K562 (cell line): ENCODE measurements around the gene CROCC2. TPM values are rescaled to one million over a fixed set of nuclear protein-coding genes. Genes with fewer than 3 reads are reported as not detected.

Experiments
- ATAC-seq: fragments of 200-7000 bp; cut with Tn5 transposase; 3 replicates; pipeline ENCODE4 v1.9.1; 2020; ENCODE audit warnings: moderate library complexity
- BruUV-seq: library from RNA; stranded (reverse); fragments of 400-500 nt; replicated peaks from 2 replicates; lab custom pipeline; 2021; lab: Mats Ljungman, UMichigan
- CTCF ChIA-PET: fragments of 300-600 bp; formaldehyde crosslinking; extraction: SDS; loops from one replicate; lab custom pipeline; 2021; ENCODE audit warnings: low intra/inter-chr PET ratio; lab: Yijun Ruan, JAX
- POLR2A ChIA-PET: fragments of 300-600, 350-650 bp; sonication (Branson Sonifier 250); formaldehyde crosslinking; extraction: SDS; loops from one replicate; lab custom pipeline; 2021; ENCODE audit warnings: antibody characterized with exemption, inconsistent platforms; lab: Yijun Ruan, JAX
- DNase-seq, 4 experiments: peaks; one replicate each; pipeline versions ENCODE4 v3.0.0 to v3.0.0-alpha.2; 2011 to 2018; ENCODE audit warnings: low spot score in 3 of 4, mixed read lengths in 3 of 4; ENCODE audit errors: extremely low read depth in 1 of 4
- FAIRE-seq: peaks from 2 replicates; lab custom pipeline; 2011; peaks lifted over from hg19 to GRCh38; lab: Jason Lieb, UNC
- H2AFZ ChIP-seq: 2 replicates; pipeline ENCODE4 v1.6.0; 2011; ENCODE audit warnings: low read depth, low read length, control low read depth, inconsistent platforms
- H3K27ac ChIP-seq: fragments of 200-600 bp; 3 replicates; pipeline ENCODE4 v1.8.0; 2011; ENCODE audit warnings: low read depth, mild to moderate bottlenecking, control low read depth, inconsistent platforms, low read length, moderate library complexity, mixed read lengths; ENCODE audit errors: extremely low read depth
- H3K27me3 ChIP-seq, 2 experiments: fragments of 300-600 bp in 1 of 2; 2 replicates in 1 of 2; 3 replicates in 1 of 2; pipeline versions ENCODE4 v1.6.0 to v1.8.0; 2011; ENCODE audit warnings: inconsistent platforms in 2 of 2, low read length in 2 of 2, mild to moderate bottlenecking in 1 of 2, mixed read lengths in 1 of 2, moderate library complexity in 1 of 2; ENCODE audit not compliant: control insufficient read depth in 2 of 2, insufficient read depth in 2 of 2
- H3K36me3 ChIP-seq: fragments of 300-600 bp; 3 replicates; pipeline ENCODE4 v1.8.0; 2011; ENCODE audit warnings: mild to moderate bottlenecking, low read length, inconsistent platforms; ENCODE audit not compliant: control insufficient read depth, insufficient read depth
- H3K4me1 ChIP-seq, 2 experiments: fragments of 200-600 bp in 1 of 2; replicated peaks in 1 of 2; 2 replicates in 1 of 2; 3 replicates in 1 of 2; pipeline versions ENCODE4 v1.5.1 to v1.8.0; 2011; ENCODE audit warnings: inconsistent platforms in 2 of 2, low read length in 2 of 2, mild to moderate bottlenecking in 1 of 2, mixed read lengths in 1 of 2, moderate library complexity in 1 of 2; ENCODE audit not compliant: control insufficient read depth in 2 of 2, insufficient read depth in 2 of 2
- H3K4me2 ChIP-seq: 2 replicates; pipeline ENCODE4 v1.6.1; 2011; ENCODE audit warnings: low read length, control low read depth, inconsistent platforms, mixed read lengths; ENCODE audit not compliant: insufficient read depth
- H3K4me3 ChIP-seq: fragments of 200-600 bp; sonication (generic), shearing (Covaris generic); 2 replicates; pipeline ENCODE4 v1.5.1; 2016; ENCODE audit warnings: control low read depth, inconsistent platforms
- H3K79me2 ChIP-seq: fragments of 200-600 bp; 3 replicates; pipeline ENCODE4 v1.8.0; 2011; ENCODE audit warnings: low read length, inconsistent platforms; ENCODE audit not compliant: control insufficient read depth, insufficient read depth
- H3K9ac ChIP-seq, 2 experiments: 2 replicates each; pipeline versions ENCODE4 v1.6.0 to v1.6.1; 2011; ENCODE audit warnings: low read depth in 2 of 2, low read length in 2 of 2, control low read depth in 1 of 2, inconsistent platforms in 1 of 2, mild to moderate bottlenecking in 1 of 2, mixed read lengths in 1 of 2; ENCODE audit not compliant: insufficient read depth in 1 of 2
- H3K9me1 ChIP-seq: one replicate; pipeline ENCODE4 v1.6.0; 2011; ENCODE audit warnings: inconsistent platforms, mild to moderate bottlenecking, low read length, moderate library complexity; ENCODE audit not compliant: control insufficient read depth, insufficient read depth
- H3K9me3 ChIP-seq: replicated peaks from 2 replicates; pipeline ENCODE4 v1.5.1; 2011; ENCODE audit warnings: low read depth, low read length, inconsistent platforms; ENCODE audit not compliant: control insufficient read depth, insufficient read depth
- H4K20me1 ChIP-seq: replicated peaks from 2 replicates; pipeline ENCODE4 v1.6.1; 2011; ENCODE audit warnings: low read length, inconsistent platforms, mixed read lengths; ENCODE audit not compliant: control insufficient read depth, insufficient read depth
- COPS2 ChIP-seq: fragments of 450-650 bp; conservative IDR thresholded peaks from 2 replicates; pipeline ENCODE4 v1.6.1; 2016; ENCODE audit warnings: mild to moderate bottlenecking, moderate library complexity
- CREB5 ChIP-seq: fragments of 250-450 bp; sonication (Bioruptor Pico); IDR thresholded peaks from 2 replicates; pipeline ENCODE4 v1.5.0; 2020; ENCODE audit warnings: mild to moderate bottlenecking
- TAF7 ChIP-seq: fragments of 450-650 bp; IDR thresholded peaks from 2 replicates; pipeline ENCODE4 v1.6.1; 2016; ENCODE audit warnings: missing genetic modification characterization, missing compliant biosample characterization
- XRCC4 ChIP-seq: IDR thresholded peaks from one replicate; pipeline ENCODE4 v1.6.1; 2011; ENCODE audit not compliant: insufficient read depth, insufficient read length; ENCODE audit errors: extremely low read depth
- ZNF12 ChIP-seq: sonication (generic); formaldehyde crosslinking; IDR thresholded peaks from 2 replicates; pipeline ENCODE4 v1.4.0; 2020; ENCODE audit warnings: mild to moderate bottlenecking, missing genetic modification reagents
- ZNF449 ChIP-seq: fragments of 250-450 bp; sonication (Bioruptor Pico); IDR thresholded peaks from 2 replicates; pipeline ENCODE4 v1.8.0; 2022; ENCODE audit warnings: moderate library complexity, mild to moderate bottlenecking, inconsistent platforms
- WGBS: fragments of 100-300 bp; shearing (Covaris generic); methylation state at CpG from one replicate; pipeline ENCODE4 v1.1.6; 2016; ENCODE audit warnings: low coverage, mixed read lengths; ENCODE audit not compliant: insufficient coverage; ENCODE audit errors: missing lambda C conversion rate; 5-methylcytosine and 5-hydroxymethylcytosine counted together
- in situ Hi-C: fragments of 300-500 bp; cut with MboI; formaldehyde crosslinking; loops from 4 replicates; pipeline ENCODE4 v1.15.0; 2018; ENCODE audit warnings: inconsistent platforms, mixed read lengths
- intact Hi-C: fragments of 100-400 bp; cut with micrococcal nuclease; formaldehyde crosslinking; loops from 2 replicates; pipeline ENCODE4 v1.14.2; 2022
- polyA plus RNA-seq, 8 experiments: library from polyadenylated mRNA; depleted of rRNA in 4 of 8; stranded (reverse) in 5 of 8; unstranded in 3 of 8; fragments of >200 nt; fragmentation: Nextera tagmentation in 2 of 8; fragmentation: Illumina TruSeq in 1 of 8; extraction: Ambion mirVana in 2 of 8; extraction: Trizol in 1 of 8; gene quantifications; 2 replicates each; pipeline versions ENCODE4 v1.2.1 to v1.2.3, GENCODE V29; 2011 to 2014; ENCODE audit warnings: inconsistent platforms in 1 of 8, missing spikeins in 1 of 8
- total RNA-seq, 7 experiments: library from RNA; depleted of rRNA in 6 of 7; stranded (reverse); fragments of >200 nt in 6 of 7; fragmentation: Illumina TruSeq in 2 of 7; extraction: Trizol in 2 of 7; gene quantifications; 2 replicates each; pipeline versions ENCODE4 v1.2.1 to v1.2.3, GENCODE V29; 2011 to 2021; ENCODE audit warnings: low replicate concordance in 1 of 7

CROCC2 gene
- total and polyA plus RNA-seq, 9 of the 15 experiments (the other 6 are each of a cell fraction or from before 2014, with no cell fraction given), result not detected

- H4K20me1 ChIP-seq, result no peaks in the 10 kb centered on the region
- H3K9me3 ChIP-seq, result no peaks in the 10 kb centered on the region
- POLR2A ChIA-PET, result no interaction called here
- H2AFZ ChIP-seq, result no peak overlapping the region
- no peak overlapping the region for H3K4me2 ChIP-seq
- no peaks in the 10 kb centered on the region for H3K79me2 ChIP-seq
- no peaks in the 10 kb centered on the region for H3K9me1 ChIP-seq
- no TSS peak for BruUV-seq
- peaks cover 3 to 58% of the 10 kb centered on the region in 2 experiments; a peak in 3 of 5 replicates for H3K27me3 ChIP-seq
- no peak overlapping the region for H3K27ac ChIP-seq
- DNase-seq, result no peak
- CTCF ChIA-PET, result no interaction called here
- in situ Hi-C loops, result no loop called here
- 0% methylated on average over 13 of the region's 33 CpGs for whole genome bisulfite sequencing
- H3K9ac ChIP-seq, result no peak overlapping the region
- no peak overlapping the region for H3K4me3 ChIP-seq
- no peaks in the 10 kb centered on the region for H3K36me3 ChIP-seq
- FAIRE-seq, result no peak
- H3K4me1 ChIP-seq, result no peaks in the 10 kb centered on the region; a peak in 2 of 5 replicates
- intact Hi-C loops, result no loop called here
- ATAC-seq, result no peak
- TF ChIP-seq TAF7 (no peak), CREB5 (CRISPR knock-in tag) (no peak), ZNF12 (CRISPR knock-in tag) (no peak), COPS2 (no peak), XRCC4 (no peak), ZNF449 (CRISPR knock-in tag) (no peak)
Measured at GRCh38 chr2:240873805-240874714, 32.1 kb upstream of the CROCC2 start.
